ENCODE data around the gene CTNNA3. TPM values are rescaled to one million over a fixed set of nuclear protein-coding genes. Genes with fewer than 3 reads are reported as not detected.

The CTNNA3 gene
- total RNA-seq, 1 experiment from 2014 or later: not detected

DNA sequence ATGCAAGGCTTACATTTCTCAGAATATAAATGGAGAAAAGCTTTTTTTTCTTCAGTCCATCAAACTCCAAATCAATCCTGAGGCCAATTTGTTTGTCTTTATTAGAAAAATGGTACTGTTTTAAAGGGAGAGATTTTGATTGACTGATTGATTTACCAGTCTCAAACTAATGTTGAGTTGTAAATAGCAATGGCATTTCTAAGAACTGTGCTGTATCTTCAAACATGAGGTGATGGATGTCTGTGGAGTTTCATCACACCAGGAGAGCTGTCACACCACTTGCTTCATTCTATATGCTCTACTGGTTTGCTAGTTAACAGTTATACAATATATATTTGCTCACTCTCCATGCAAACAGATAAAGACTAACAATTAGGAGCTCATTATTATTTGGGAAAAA is 809.1 kb downstream of the CTNNA3 start:
- Histone ChIP-seq H3K4me3 (ENCODE audit: low read length) (no peak overlapping the region), H3K9me3 (ENCODE audit: low read length) (no peaks in the 10 kb centered on the region), H3K27me3 (ENCODE audit: low read length) (no peaks in the 10 kb centered on the region), H4K20me1 (ENCODE audit: insufficient read depth, low read depth, low read length) (no peaks in the 10 kb centered on the region), H2AFZ (ENCODE audit: low read length) (no peak overlapping the region), H3K4me1 (ENCODE audit: low read length) (no peaks in the 10 kb centered on the region), H3K36me3 (ENCODE audit: insufficient read depth, low read length) (no peaks in the 10 kb centered on the region), H3K4me2 (ENCODE audit: low read depth, low read length, poor library complexity, severe bottlenecking) (no peak overlapping the region), H3K9me2 (replicated peaks; ENCODE audit: insufficient read depth, low read length) (0 out of 2 replicates have a peak, but pooled peaks cover 3% of the 10 kb centered on the region), H3K9ac (ENCODE audit: low read length) (no peak overlapping the region), H3K27ac (ENCODE audit: low read length) (no peak overlapping the region), H3K79me2 (ENCODE audit: low read length) (no peaks in the 10 kb centered on the region)
- DNase-seq: no peak

- H4K20me1 ChIP-seq (ENCODE audit: insufficient read depth, low read depth, low read length): no peaks in the 10 kb centered on the region
- H3K9ac ChIP-seq (ENCODE audit: low read length): no peak overlapping the region
- H3K4me1 ChIP-seq (ENCODE audit: low read length): no peaks in the 10 kb centered on the region
- no peak overlapping the region for H3K4me2 ChIP-seq (ENCODE audit: low read depth, low read length, poor library complexity, severe bottlenecking)
- H3K4me3 ChIP-seq (ENCODE audit: low read length): no peak overlapping the region
- 0 out of 2 replicates have a peak, but pooled peaks cover 3% of the 10 kb centered on the region for H3K9me2 ChIP-seq (replicated peaks; ENCODE audit: insufficient read depth, low read length)
- H3K79me2 ChIP-seq (ENCODE audit: low read length): no peaks in the 10 kb centered on the region
- H2AFZ ChIP-seq (ENCODE audit: low read length): no peak overlapping the region
- no peak for DNase-seq
- H3K27ac ChIP-seq (ENCODE audit: low read length): no peak overlapping the region
- no peaks in the 10 kb centered on the region for H3K9me3 ChIP-seq (ENCODE audit: low read length)
- no peaks in the 10 kb centered on the region for H3K27me3 ChIP-seq (ENCODE audit: low read length)
- H3K36me3 ChIP-seq (ENCODE audit: insufficient read depth, low read length): no peaks in the 10 kb centered on the region
These were observed 813.7 kb downstream of the CTNNA3 start for GRCh38 chr10:66882271-66882670.

GRCh38 chr10:66881814-66882213 is 814.2 kb downstream of the CTNNA3 start:
- H4K20me1 ChIP-seq (ENCODE audit: insufficient read depth, low read depth, low read length): no peaks in the 10 kb centered on the region

GRCh38 chr10:66880826-66881225 is 815.2 kb downstream of the CTNNA3 start:
- Histone ChIP-seq H4K20me1 (ENCODE audit: insufficient read depth, low read depth, low read length) (no peaks in the 10 kb centered on the region), H3K9ac (ENCODE audit: low read length) (no peak overlapping the region), H2AFZ (ENCODE audit: low read length) (no peak overlapping the region), H3K27ac (ENCODE audit: low read length) (no peak overlapping the region), H3K79me2 (ENCODE audit: low read length) (no peaks in the 10 kb centered on the region), H3K4me2 (ENCODE audit: low read depth, low read length, poor library complexity, severe bottlenecking) (no peak overlapping the region), H3K9me2 (replicated peaks; ENCODE audit: insufficient read depth, low read length) (0 out of 2 replicates have a peak, but pooled peaks cover 3% of the 10 kb centered on the region), H3K4me1 (ENCODE audit: low read length) (no peaks in the 10 kb centered on the region), H3K36me3 (ENCODE audit: insufficient read depth, low read length) (no peaks in the 10 kb centered on the region), H3K4me3 (ENCODE audit: low read length) (no peak overlapping the region), H3K27me3 (ENCODE audit: low read length) (no peaks in the 10 kb centered on the region), H3K9me3 (ENCODE audit: low read length) (no peaks in the 10 kb centered on the region)
- no peak for DNase-seq

More at GRCh38 chr10:66881814-66882213, 814.2 kb downstream of the CTNNA3 start:
- no peak for DNase-seq
- Histone ChIP-seq H3K4me1 (ENCODE audit: low read length) (no peaks in the 10 kb centered on the region), H3K9me2 (replicated peaks; ENCODE audit: insufficient read depth, low read length) (0 out of 2 replicates have a peak, but pooled peaks cover 3% of the 10 kb centered on the region), H3K9me3 (ENCODE audit: low read length) (no peaks in the 10 kb centered on the region), H3K36me3 (ENCODE audit: insufficient read depth, low read length) (no peaks in the 10 kb centered on the region), H3K79me2 (ENCODE audit: low read length) (no peaks in the 10 kb centered on the region), H3K4me2 (ENCODE audit: low read depth, low read length, poor library complexity, severe bottlenecking) (no peak overlapping the region), H3K27me3 (ENCODE audit: low read length) (no peaks in the 10 kb centered on the region), H2AFZ (ENCODE audit: low read length) (no peak overlapping the region), H3K4me3 (ENCODE audit: low read length) (no peak overlapping the region), H3K27ac (ENCODE audit: low read length) (no peak overlapping the region), H3K9ac (ENCODE audit: low read length) (no peak overlapping the region)

DNA sequence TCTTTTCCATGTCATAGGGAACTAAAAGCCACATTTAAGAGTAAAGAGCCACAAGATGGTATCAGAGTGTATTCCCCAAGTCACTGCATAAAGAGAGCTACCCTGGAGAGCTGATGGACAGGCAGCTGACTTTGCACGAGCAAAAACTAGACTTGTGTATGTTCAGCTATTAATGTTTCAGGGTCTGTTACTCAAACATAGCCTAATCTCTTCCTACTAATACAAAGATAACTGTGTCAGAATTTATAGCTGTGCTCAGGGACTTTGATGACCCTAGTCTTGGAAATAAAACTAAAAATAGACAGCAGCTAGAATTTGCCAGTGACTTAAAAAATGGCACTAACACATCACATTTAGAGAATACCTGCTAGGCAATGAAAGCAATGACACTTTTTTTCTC is 815.7 kb downstream of the CTNNA3 start:
- DNase-seq: no peak
- Histone ChIP-seq H3K27ac (ENCODE audit: low read length) (no peak overlapping the region), H3K4me2 (ENCODE audit: low read depth, low read length, poor library complexity, severe bottlenecking) (no peak overlapping the region), H4K20me1 (ENCODE audit: insufficient read depth, low read depth, low read length) (no peaks in the 10 kb centered on the region), H3K4me1 (ENCODE audit: low read length) (no peaks in the 10 kb centered on the region), H2AFZ (ENCODE audit: low read length) (no peak overlapping the region), H3K4me3 (ENCODE audit: low read length) (no peak overlapping the region), H3K9ac (ENCODE audit: low read length) (no peak overlapping the region), H3K9me3 (ENCODE audit: low read length) (no peaks in the 10 kb centered on the region), H3K79me2 (ENCODE audit: low read length) (no peaks in the 10 kb centered on the region), H3K27me3 (ENCODE audit: low read length) (no peaks in the 10 kb centered on the region), H3K36me3 (ENCODE audit: insufficient read depth, low read length) (no peaks in the 10 kb centered on the region), H3K9me2 (replicated peaks; ENCODE audit: insufficient read depth, low read length) (0 out of 2 replicates have a peak, but pooled peaks cover 3% of the 10 kb centered on the region)

GRCh38 chr10:66877361-66877760 is 818.6 kb downstream of the CTNNA3 start:
- Histone ChIP-seq H2AFZ (ENCODE audit: low read length) (no peak overlapping the region), H3K4me2 (ENCODE audit: low read depth, low read length, poor library complexity, severe bottlenecking) (no peak overlapping the region), H3K9ac (ENCODE audit: low read length) (no peak overlapping the region), H3K27me3 (ENCODE audit: low read length) (no peaks in the 10 kb centered on the region), H4K20me1 (ENCODE audit: insufficient read depth, low read depth, low read length) (no peaks in the 10 kb centered on the region), H3K27ac (ENCODE audit: low read length) (no peak overlapping the region), H3K9me3 (ENCODE audit: low read length) (no peaks in the 10 kb centered on the region), H3K4me1 (ENCODE audit: low read length) (no peaks in the 10 kb centered on the region), H3K4me3 (ENCODE audit: low read length) (no peak overlapping the region), H3K36me3 (ENCODE audit: insufficient read depth, low read length) (no peaks in the 10 kb centered on the region), H3K79me2 (ENCODE audit: low read length) (no peaks in the 10 kb centered on the region), H3K9me2 (replicated peaks; ENCODE audit: insufficient read depth, low read length) (0 out of 2 replicates have a peak, but pooled peaks cover 2% of the 10 kb centered on the region)
- no peak for DNase-seq

DNA sequence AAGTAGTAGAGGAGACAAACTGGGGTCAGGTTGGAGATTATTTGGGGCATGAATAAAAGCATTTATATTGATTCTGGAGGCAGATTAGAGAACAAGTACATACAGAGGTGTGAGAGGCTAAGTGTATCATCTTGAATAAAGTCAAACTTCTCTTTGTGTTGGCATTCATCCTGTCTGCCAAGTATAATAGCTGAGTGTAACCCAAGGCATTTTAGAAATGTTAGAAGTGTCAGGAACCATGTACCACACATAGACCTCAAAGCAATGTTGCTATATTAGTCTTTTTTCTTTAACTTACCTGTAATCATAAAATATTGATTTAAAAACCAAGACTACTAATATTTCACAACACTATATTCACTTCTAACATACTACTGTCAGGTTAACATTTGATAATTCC is 826.4 kb downstream of the CTNNA3 start:
- no peaks in the 10 kb centered on the region for H3K4me1 ChIP-seq (ENCODE audit: low read length)
- H3K9me3 ChIP-seq (ENCODE audit: low read length): no peaks in the 10 kb centered on the region
- H4K20me1 ChIP-seq (ENCODE audit: insufficient read depth, low read depth, low read length): no peaks in the 10 kb centered on the region
- H3K79me2 ChIP-seq (ENCODE audit: low read length): no peaks in the 10 kb centered on the region
- H3K27ac ChIP-seq (ENCODE audit: low read length): no peak overlapping the region
- no peaks in the 10 kb centered on the region for H3K36me3 ChIP-seq (ENCODE audit: insufficient read depth, low read length)
- H3K9me2 ChIP-seq (replicated peaks; ENCODE audit: insufficient read depth, low read length): no peaks in the 10 kb centered on the region
- no peak overlapping the region for H3K9ac ChIP-seq (ENCODE audit: low read length)
- H3K27me3 ChIP-seq (ENCODE audit: low read length): no peaks in the 10 kb centered on the region
- H3K4me3 ChIP-seq (ENCODE audit: low read length): no peak overlapping the region
- no peak overlapping the region for H3K4me2 ChIP-seq (ENCODE audit: low read depth, low read length, poor library complexity, severe bottlenecking)
- DNase-seq: no peak
- H2AFZ ChIP-seq (ENCODE audit: low read length): no peak overlapping the region

GRCh38 chr10:66862687-66863258 is 833.2 kb downstream of the CTNNA3 start:
- no peak overlapping the region for H3K27ac ChIP-seq (ENCODE audit: low read length)
- no peak overlapping the region for H3K9ac ChIP-seq (ENCODE audit: low read length)
- no peak for DNase-seq
- no peaks in the 10 kb centered on the region for H3K36me3 ChIP-seq (ENCODE audit: insufficient read depth, low read length)
- no peaks in the 10 kb centered on the region for H4K20me1 ChIP-seq (ENCODE audit: insufficient read depth, low read depth, low read length)
- no peak overlapping the region for H3K4me2 ChIP-seq (ENCODE audit: low read depth, low read length, poor library complexity, severe bottlenecking)
- no peak overlapping the region for H2AFZ ChIP-seq (ENCODE audit: low read length)
- 0 out of 2 replicates have a peak, but pooled peaks cover 3% of the 10 kb centered on the region for H3K9me2 ChIP-seq (replicated peaks; ENCODE audit: insufficient read depth, low read length)
- no peaks in the 10 kb centered on the region for H3K9me3 ChIP-seq (ENCODE audit: low read length)
- no peaks in the 10 kb centered on the region for H3K79me2 ChIP-seq (ENCODE audit: low read length)
- no peaks in the 10 kb centered on the region for H3K4me1 ChIP-seq (ENCODE audit: low read length)
- H3K27me3 ChIP-seq (ENCODE audit: low read length): no peaks in the 10 kb centered on the region
- H3K4me3 ChIP-seq (ENCODE audit: low read length): no peak overlapping the region

All from Karpas-422 (cell line).